SU-DHL-6 (cell line): ENCODE data around the gene VAPA.

ENCODE experiments used
- H2AFZ ChIP-seq: fragments of 200-600 bp; sonication (generic); 2 replicates; pipeline ENCODE4 v1.6.1; 2014; ENCODE audit warnings: low read depth, mild to moderate bottlenecking, moderate library complexity, mixed read lengths, antibody characterized with exemption, low read length; ENCODE audit not compliant: severe bottlenecking
- H3F3A ChIP-seq: fragments of 200-600 bp; shearing (Covaris generic); 2 replicates; pipeline ENCODE4 v1.6.0; 2016; ENCODE audit warnings: antibody characterized with exemption, mild to moderate bottlenecking; ENCODE audit not compliant: insufficient read depth
- H3K27ac ChIP-seq: fragments of 200-600 bp; sonication (generic); 2 replicates; pipeline ENCODE4 v1.5.1; 2016; ENCODE audit warnings: low read depth, mild to moderate bottlenecking, low read length, moderate library complexity, mixed read lengths
- H3K27me3 ChIP-seq: fragments of 200-600 bp; sonication (generic), shearing (Covaris generic); 2 replicates; pipeline ENCODE4 v1.6.0; 2014; ENCODE audit warnings: mild to moderate bottlenecking, low read length
- H3K36me3 ChIP-seq: fragments of 200-600 bp; sonication (generic); 2 replicates; pipeline ENCODE4 v1.6.1; 2014; ENCODE audit warnings: mild to moderate bottlenecking, low read length, mixed read lengths
- H3K4me2 ChIP-seq: fragments of 300-600, 200-600 bp; shearing (Covaris generic), sonication (generic); 2 replicates; pipeline ENCODE4 v1.6.0; 2014; ENCODE audit warnings: low read length, low read depth, mild to moderate bottlenecking; ENCODE audit not compliant: poor library complexity, severe bottlenecking
- H3K4me3 ChIP-seq: fragments of 200-600 bp; sonication (generic); 2 replicates; pipeline ENCODE4 v1.5.1; 2014; ENCODE audit warnings: antibody characterized with exemption, low read length, mild to moderate bottlenecking, mixed read lengths; ENCODE audit not compliant: insufficient read depth, poor library complexity, severe bottlenecking
- H3K79me2 ChIP-seq: fragments of 200-600 bp; sonication (generic); 2 replicates; pipeline ENCODE4 v1.6.1; 2014; ENCODE audit warnings: mild to moderate bottlenecking, low read length, moderate library complexity; ENCODE audit not compliant: insufficient read depth
- H3K9ac ChIP-seq: fragments of 200-600 bp; sonication (generic); 2 replicates; pipeline ENCODE4 v1.7.0; 2014; ENCODE audit warnings: mild to moderate bottlenecking, low read length
- H3K9me2 ChIP-seq: fragments of 200-600 bp; sonication (generic); replicated peaks from 2 replicates; pipeline ENCODE4 v1.6.1; 2014; ENCODE audit warnings: low read length; ENCODE audit not compliant: insufficient read depth
- H3K9me3 ChIP-seq: fragments of 200-600 bp; sonication (generic); 2 replicates; pipeline ENCODE4 v1.6.1; 2014; ENCODE audit warnings: low read length, mixed read lengths; ENCODE audit not compliant: insufficient read depth
- H4K20me1 ChIP-seq: fragments of 200-600 bp; sonication (generic); 2 replicates; pipeline ENCODE4 v1.6.1; 2014; ENCODE audit warnings: low read depth, mild to moderate bottlenecking, antibody characterized with exemption, low read length, moderate library complexity, mixed read lengths
- CTCF ChIP-seq: fragments of 200-600 bp; sonication (generic); IDR thresholded peaks from one replicate; pipeline ENCODE4 v1.5.1; 2017; ENCODE audit warnings: antibody characterized with exemption, mild to moderate bottlenecking, low read length, moderate library complexity; ENCODE audit not compliant: insufficient read depth, poor library complexity, severe bottlenecking
- EZH2phosphoT487 ChIP-seq: fragments of 200-600 bp; sonication (generic), shearing (Covaris generic); conservative IDR thresholded peaks from 2 replicates; pipeline ENCODE4 v1.6.1; 2018; ENCODE audit warnings: mild to moderate bottlenecking, antibody characterized with exemption, low read length, moderate library complexity, mixed read lengths

VAPA gene

DNA sequence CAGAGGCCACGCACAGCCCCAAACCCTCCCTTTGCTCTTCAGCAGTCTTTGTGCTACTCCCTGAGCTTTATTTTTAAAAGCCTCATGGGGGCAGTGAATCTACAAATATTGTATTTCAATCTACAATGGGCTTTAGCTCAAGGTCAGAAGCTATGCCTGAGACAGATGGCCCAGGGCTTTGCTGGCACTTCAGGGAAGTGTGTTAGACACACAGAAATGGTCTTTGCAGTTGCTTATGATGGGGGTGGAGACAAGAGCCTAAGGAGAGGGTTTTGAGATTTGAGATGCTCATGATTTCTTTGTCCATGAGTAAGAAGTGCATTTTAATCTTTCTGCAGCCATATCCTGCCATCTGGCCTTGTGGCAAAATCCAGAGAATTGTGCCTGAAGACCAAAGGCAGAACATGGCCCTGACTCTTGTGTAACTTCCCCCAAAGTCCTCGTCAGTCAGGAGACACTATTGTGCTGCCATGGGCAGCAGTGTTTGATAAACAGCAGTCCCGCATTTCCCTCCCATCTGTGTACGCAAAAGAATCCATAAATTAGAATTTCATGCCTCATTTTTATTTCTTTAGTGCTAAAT, 92.6 kb downstream of the VAPA start:
- H3F3A ChIP-seq, result no peaks in the 10 kb centered on the region
- no peaks in the 10 kb centered on the region for H3K9me2 ChIP-seq
- no peaks in the 10 kb centered on the region for H3K79me2 ChIP-seq
- TF ChIP-seq EZH2phosphoT487 (no peak), CTCF (no peak)
- H4K20me1 ChIP-seq, result no peaks in the 10 kb centered on the region
- no peak overlapping the region for H3K4me3 ChIP-seq
- no peak overlapping the region for H3K9ac ChIP-seq
- H3K4me2 ChIP-seq, result no peak overlapping the region
- H3K27ac ChIP-seq, result no peak overlapping the region
- H3K27me3 ChIP-seq, result no peaks in the 10 kb centered on the region
- H2AFZ ChIP-seq, result no peak overlapping the region
- no peaks in the 10 kb centered on the region for H3K9me3 ChIP-seq
- no peaks in the 10 kb centered on the region for H3K36me3 ChIP-seq

GRCh38 chr18:10008006-10008647, 94.3 kb downstream of the VAPA start:
- no peak overlapping the region for H3K9ac ChIP-seq
- no peak overlapping the region for H3K4me2 ChIP-seq
- no peak overlapping the region for H3K4me3 ChIP-seq
- H3K9me3 ChIP-seq, result no peaks in the 10 kb centered on the region
- H3K9me2 ChIP-seq, result no peaks in the 10 kb centered on the region
- no peak for TF ChIP-seq CTCF
- TF ChIP-seq EZH2phosphoT487, result no peak
- H4K20me1 ChIP-seq, result no peaks in the 10 kb centered on the region
- no peak overlapping the region for H2AFZ ChIP-seq
- H3K79me2 ChIP-seq, result no peaks in the 10 kb centered on the region
- H3K36me3 ChIP-seq, result no peaks in the 10 kb centered on the region
- H3K27ac ChIP-seq, result no peak overlapping the region
- no peaks in the 10 kb centered on the region for H3F3A ChIP-seq
- H3K27me3 ChIP-seq, result no peaks in the 10 kb centered on the region
